Right ventricle myocardium inferior (tissue), 1 donor: Measurements from ENCODE around the gene PRKCB. TPM values are rescaled to one million over a fixed set of nuclear protein-coding genes. Genes with fewer than 3 reads are reported as not detected.
A peak's percentile ranks its signal among the peaks of the same experiment; 100 is the strongest.
"Not testable (repeated sequence)": the region's sequence is repeated elsewhere in the genome, so short reads cannot be mapped to it uniquely, and the experiment has no call there.

ENCODE experiments used
- ATAC-seq: fragments of 200-7000 bp; cut with Tn5 transposase; one replicate; pipeline ENCODE4 v1.9.1; 2020; ENCODE audit warnings: mild to moderate bottlenecking, moderate library complexity
- DNase-seq: peaks from one replicate; pipeline ENCODE4 v3.0.0; 2021; ENCODE audit errors: missing footprints
- intact Hi-C: fragments of 100-400 bp; cut with DNase I; formaldehyde crosslinking; loops from one replicate; pipeline ENCODE4 v1.11.0; 2022
- total RNA-seq: library from RNA; stranded (reverse); fragmentation: NEBNext Ultra II Directional; extraction: Animal tissue kit (Norgen Biotek cat#: 25700); gene quantifications from one replicate; pipeline ENCODE4 v1.2.1, GENCODE V29; 2021
- donor health status: DM: no; HTN: yes; CAD: no; lungs with severe emphysema.

The PRKCB gene
- total RNA-seq, 1 donor from 2014 or later: 2.2 TPM

DNA sequence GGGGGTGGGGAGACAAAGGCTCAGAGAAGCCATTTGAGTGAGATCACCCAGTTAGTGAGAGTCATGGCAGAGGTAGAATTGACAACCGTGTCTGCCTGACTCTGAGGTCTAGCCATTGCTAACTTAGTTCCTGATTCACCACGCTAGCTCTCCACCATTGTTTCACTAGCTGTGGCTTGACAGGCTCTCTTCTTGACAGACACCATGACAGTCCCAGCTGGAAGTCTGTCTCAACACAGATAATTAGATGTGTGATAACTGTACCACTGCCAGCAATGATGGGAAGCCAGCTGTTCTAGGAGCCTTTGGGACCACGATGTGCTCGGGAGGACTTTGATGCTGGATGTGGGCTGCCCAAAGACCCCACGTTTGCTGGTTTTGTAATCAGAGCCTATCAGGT is 249.9 kb downstream of the PRKCB start:
- no peak for DNase-seq
- ATAC-seq: no peak
- intact Hi-C loops: loop anchor here (10.0 kb wide), 1 partner anchor 69 kb away; no protein-coding TSS in a partner anchor

DNA sequence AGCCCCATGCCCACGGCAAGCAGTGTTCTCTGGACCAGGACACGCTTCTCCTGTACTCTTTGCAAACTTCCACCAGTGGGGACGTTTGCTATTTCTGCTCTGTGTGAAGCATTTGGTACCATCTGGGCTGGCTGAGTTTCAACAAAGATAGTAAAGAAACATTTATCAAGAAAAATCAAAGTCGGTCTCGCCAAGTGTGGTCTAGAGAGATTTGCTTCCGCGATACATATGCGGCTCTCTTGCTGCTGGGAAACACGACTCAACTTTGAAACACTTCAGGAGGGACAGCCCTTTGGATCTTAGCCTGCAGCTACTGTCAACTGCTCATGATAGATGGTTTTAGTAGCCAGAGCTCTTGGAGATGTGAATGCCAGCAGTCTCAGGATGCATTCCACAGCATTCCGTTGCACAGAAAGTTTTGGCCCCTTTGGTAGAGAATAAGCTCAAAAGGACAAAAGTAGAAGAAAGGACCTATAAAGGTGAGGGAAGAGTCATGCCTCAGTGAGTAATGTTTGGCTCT is 252.2 kb downstream of the PRKCB start:
- intact Hi-C loops: loop anchor here (10.0 kb wide), 1 partner anchor 67 kb away; no protein-coding TSS in a partner anchor
- no peak for DNase-seq
- ATAC-seq: no peak

DNA sequence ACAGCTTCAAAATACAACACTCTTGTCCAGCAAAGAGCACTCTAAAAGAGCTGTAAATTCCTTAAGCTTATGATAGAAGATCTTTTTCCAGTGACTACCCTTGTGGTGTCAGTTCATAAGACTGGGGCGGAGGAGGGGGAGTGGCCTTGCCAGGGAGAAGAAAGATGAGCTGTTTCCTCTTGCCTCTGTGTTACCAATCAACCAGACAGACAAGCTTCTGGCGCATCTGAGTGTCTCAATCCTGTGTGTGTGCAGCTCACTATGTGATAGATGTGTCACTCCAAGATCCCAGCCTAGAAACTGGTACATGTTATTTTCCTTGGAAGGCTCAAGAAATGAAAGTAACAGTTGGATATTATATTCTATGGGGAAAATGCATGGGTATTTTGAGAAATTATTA is 253.0 kb downstream of the PRKCB start:
- intact Hi-C loops: loop anchor here (10.0 kb wide), 1 partner anchor 66 kb away; no protein-coding TSS in a partner anchor
- ATAC-seq (no peak), DNase-seq (no peak)

- no peak for ATAC-seq
- intact Hi-C loops: no loop called here
- no peak for DNase-seq
Measured at GRCh38 chr16:24091125-24091524, 255.3 kb downstream of the PRKCB start.

GRCh38 chr16:24093049-24093448 is 257.3 kb downstream of the PRKCB start:
- intact Hi-C loops: no loop called here
- ATAC-seq (no peak), DNase-seq (no peak)

DNA sequence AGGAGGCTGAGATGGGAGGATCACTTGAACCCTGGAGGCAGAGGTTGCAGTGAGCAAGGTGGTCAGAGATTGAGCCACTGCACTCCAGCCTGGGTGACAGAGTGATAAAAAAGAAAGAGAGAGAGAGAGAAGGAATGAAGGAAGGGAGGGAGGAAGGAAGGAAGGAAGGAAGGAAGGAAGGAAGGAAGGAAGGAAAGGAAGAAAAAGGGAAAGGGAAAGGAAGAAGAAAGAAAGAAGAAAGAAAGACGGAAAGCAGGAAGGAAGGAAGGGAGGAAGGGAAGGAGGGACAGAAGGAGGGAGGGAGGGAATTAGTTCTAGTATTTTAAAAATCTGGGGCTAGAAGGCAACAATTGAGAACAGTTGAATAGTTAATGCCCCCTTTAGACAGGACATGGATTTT is 258.9 kb downstream of the PRKCB start:
- intact Hi-C loops: no loop called here
- ATAC-seq (no peak), DNase-seq (no peak)

- intact Hi-C loops: no loop called here
- DNase-seq (no peak), ATAC-seq (no peak)
Measured at GRCh38 chr16:24098896-24099295, 263.1 kb downstream of the PRKCB start.

GRCh38 chr16:24101431-24101830 is 265.6 kb downstream of the PRKCB start:
- no peak for ATAC-seq
- intact Hi-C loops: no loop called here
- DNase-seq: no peak

- intact Hi-C loops: no loop called here
- no peak for ATAC-seq
- no peak for DNase-seq
Measured at GRCh38 chr16:24102209-24102660, 266.5 kb downstream of the PRKCB start.

- intact Hi-C loops, ATAC-seq, DNase-seq: not testable (repeated sequence)
Measured at GRCh38 chr16:24105471-24105870, 269.7 kb downstream of the PRKCB start.

DNA sequence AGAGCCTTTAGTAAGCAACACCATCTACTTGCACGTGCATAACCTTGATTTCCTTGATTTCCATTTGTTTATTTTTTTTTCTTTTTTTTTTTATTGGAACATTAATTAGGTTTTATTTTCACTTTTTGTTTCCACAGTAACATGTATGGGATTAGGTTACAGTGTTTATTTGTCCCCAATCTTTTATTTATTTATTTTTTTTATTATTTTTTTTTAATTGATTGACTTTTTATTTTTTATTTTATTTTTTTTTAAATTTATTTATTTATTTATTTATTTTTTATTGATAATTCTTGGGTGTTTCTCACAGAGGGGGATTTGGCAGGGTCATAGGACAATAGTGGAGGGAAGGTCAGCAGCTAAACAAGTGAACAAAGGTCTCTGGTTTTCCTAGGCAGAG is 272.3 kb downstream of the PRKCB start:
- intact Hi-C loops, DNase-seq, ATAC-seq: not testable (repeated sequence)

GRCh38 chr16:24111724-24112302 is 276.0 kb downstream of the PRKCB start:
- intact Hi-C loops: no loop called here
- ATAC-seq (no peak), DNase-seq (no peak)

- DNase-seq (no peak), ATAC-seq (no peak)
- intact Hi-C loops: no loop called here
Measured at GRCh38 chr16:24113115-24113745, 277.4 kb downstream of the PRKCB start.

GRCh38 chr16:24114876-24115275 is 279.1 kb downstream of the PRKCB start:
- intact Hi-C loops: no loop called here
- DNase-seq (no peak), ATAC-seq (no peak)

- ATAC-seq (peak; percentile 61), DNase-seq (no peak)
- intact Hi-C loops: no loop called here
Measured at GRCh38 chr16:24116046-24116776, 280.4 kb downstream of the PRKCB start.

DNA sequence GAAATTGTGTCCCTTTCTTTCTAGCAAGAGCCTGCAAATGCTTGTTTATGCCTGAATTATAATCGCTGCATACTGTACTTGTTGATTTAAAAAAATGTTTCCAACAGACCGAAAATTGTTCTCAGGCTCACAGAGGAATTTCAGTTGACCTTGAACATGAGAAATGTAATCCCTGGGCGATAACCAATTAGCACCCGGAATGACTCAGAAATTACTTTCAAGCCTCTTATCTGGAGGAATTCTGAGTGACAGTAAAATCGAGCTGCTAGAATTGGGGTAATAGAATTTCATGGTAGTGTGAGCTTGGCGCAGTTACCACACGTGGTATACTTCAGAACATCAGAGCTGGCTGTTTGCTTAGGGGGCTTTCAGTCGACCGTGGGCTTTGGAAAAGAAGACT is 281.2 kb downstream of the PRKCB start:
- intact Hi-C loops: no loop called here
- no peak for DNase-seq
- ATAC-seq: no peak

DNA sequence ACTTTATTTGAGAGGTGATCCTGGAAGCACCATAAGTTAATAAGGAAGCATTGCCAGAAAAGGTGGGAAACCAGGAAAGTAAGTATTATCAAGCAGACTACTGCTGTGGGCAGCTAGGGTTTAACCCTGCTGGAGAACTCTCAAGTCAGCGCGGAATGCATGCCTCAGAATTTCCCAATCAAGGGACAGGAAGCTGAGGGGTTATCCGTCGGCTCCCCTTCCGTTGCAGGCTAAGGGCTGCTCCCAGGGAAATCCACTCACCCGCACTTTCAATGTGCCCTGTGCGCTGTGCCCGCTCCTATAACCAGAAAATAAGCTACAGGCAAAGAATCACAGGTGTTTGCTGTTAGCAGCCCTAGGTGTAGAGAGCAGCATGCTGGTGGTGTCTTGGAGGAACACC is 281.9 kb downstream of the PRKCB start:
- intact Hi-C loops: no loop called here
- DNase-seq (no peak), ATAC-seq (no peak)

GRCh38 chr16:24118126-24118821 is 282.5 kb downstream of the PRKCB start:
- intact Hi-C loops: no loop called here
- DNase-seq: no peak

GRCh38 chr16:24119807-24120206 is 284.0 kb downstream of the PRKCB start:
- DNase-seq: no peak
- no peak for ATAC-seq
- intact Hi-C loops: no loop called here

More at GRCh38 chr16:24118126-24118821, 282.5 kb downstream of the PRKCB start:
- ATAC-seq: peak; percentile 81
